Measurements from ENCODE around the gene TMEM114.

DNA sequence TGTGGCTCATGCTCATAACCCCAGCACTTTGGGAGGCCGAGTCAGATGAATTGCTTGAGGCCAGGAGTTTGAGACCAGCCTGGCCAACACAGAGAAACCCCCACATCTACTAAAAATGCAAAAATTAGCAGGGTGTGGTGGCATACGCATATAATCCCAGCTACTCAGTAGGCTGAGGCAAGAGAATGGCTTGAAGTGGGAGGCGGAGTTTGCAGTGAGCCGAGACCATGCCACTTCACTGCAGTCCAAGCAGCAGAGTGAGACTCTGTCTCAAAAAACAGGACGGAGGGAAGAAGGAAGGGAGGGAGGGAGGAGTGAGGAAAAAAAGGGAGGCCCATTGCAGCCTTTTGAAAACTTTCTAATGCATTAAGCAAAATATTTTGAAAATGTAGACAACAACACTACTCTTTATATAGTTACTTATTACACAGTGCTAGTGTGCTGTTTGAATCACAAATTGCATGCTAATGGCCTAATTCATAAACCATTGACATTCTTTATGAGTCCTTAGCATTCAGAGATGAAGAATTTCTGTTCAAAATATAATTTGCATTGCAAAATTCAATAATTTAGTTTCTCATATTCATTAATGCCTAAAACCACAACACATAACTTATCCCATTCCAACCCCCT lies 59.4 kb downstream of the TMEM114 start:
- TF ChIP-seq CHD4 (IDR thresholded peaks at IDR 0.05; ENCODE audit: borderline replicate concordance), result no peak
- TF ChIP-seq CTCF (IDR thresholded peaks at IDR 0.05), result no peak
- TF ChIP-seq BHLHE40 (IDR thresholded peaks at IDR 0.05; ENCODE audit: low read depth, low read length), result no peak
- no peak for TF ChIP-seq POLR2A (IDR thresholded peaks at IDR 0.05; ENCODE audit: low read length)
- no peak for TF ChIP-seq SMC3 (IDR thresholded peaks at IDR 0.05)
- no peak for TF ChIP-seq EP300 (IDR thresholded peaks at IDR 0.05)
- TF ChIP-seq CHD2 (IDR thresholded peaks at IDR 0.05; ENCODE audit: low read length, partially characterized antibody), result no peak
- no peak for TF ChIP-seq E2F6 (IDR thresholded peaks at IDR 0.05; ENCODE audit: borderline replicate concordance, low read depth)
- TF ChIP-seq MAX (IDR thresholded peaks at IDR 0.05), result no peak
- no peak for TF ChIP-seq TFCP2L1 (CRISPR knock-in tag; IDR thresholded peaks at IDR 0.05)
- no peak for TF ChIP-seq RAD21 (conservative IDR thresholded peaks at IDR 0.05 in 1 of 2, IDR thresholded peaks at IDR 0.05 in 1 of 2)
- no peak for TF ChIP-seq CEBPB (IDR thresholded peaks at IDR 0.05)
- no peak for TF ChIP-seq NR3C1 (IDR thresholded peaks at IDR 0.05)

Measured in A549 (cell line).